Activated gamma-delta T cell treated with Interleukin-2 at 50 U/mL for 16 hours (primary cell): ENCODE data around the gene RUNDC1.
A peak's percentile ranks its signal among the peaks of the same experiment; 100 is the strongest.
"Not testable (repeated sequence)": the region's sequence is repeated elsewhere in the genome, so short reads cannot be mapped to it uniquely, and the experiment has no call there.

Experiments used
- DNase-seq: peaks from one replicate; pipeline ENCODE4 v3.0.0-alpha.2; 2020

RUNDC1 gene

GRCh38 chr17:42980274-42980765 is at the start of gene RUNDC1:
Gene RUNDC1, plus strand, starts transcription at chr17:42980565. Its CDS starts 12 bp downstream, at chr17:42980577.
- peak; percentile 88 for DNase-seq

- no peak for DNase-seq
Measured at GRCh38 chr17:42937712-42938596, 42.4 kb upstream of the RUNDC1 start.

- DNase-seq, result no peak
Measured at GRCh38 chr17:42944211-42944610, 36.2 kb upstream of the RUNDC1 start.

- DNase-seq, result no peak
Measured at GRCh38 chr17:42946812-42947211, 33.6 kb upstream of the RUNDC1 start.

GRCh38 chr17:42950044-42950783 is 30.2 kb upstream of the RUNDC1 start:
- DNase-seq, result no peak

GRCh38 chr17:42953669-42954068 is 26.7 kb upstream of the RUNDC1 start:
- DNase-seq, result no peak

GRCh38 chr17:42964161-42964932 is 16.0 kb upstream of the RUNDC1 start, which contains the start of gene AARSD1:
Gene AARSD1, minus strand, starts transcription at chr17:42964454. Its CDS starts 14 bp downstream, at chr17:42964440.
- DNase-seq, result peak; percentile 85

- DNase-seq, result no peak
Measured at GRCh38 chr17:42967925-42968324, 12.4 kb upstream of the RUNDC1 start.

- DNase-seq, result no peak
Measured at GRCh38 chr17:42969001-42969581, 11.3 kb upstream of the RUNDC1 start.

GRCh38 chr17:42971589-42971988 is 8.8 kb upstream of the RUNDC1 start:
- no peak for DNase-seq

- DNase-seq, result not testable (repeated sequence)
Measured at GRCh38 chr17:42973323-42973722, 7.0 kb upstream of the RUNDC1 start.

- DNase-seq, result no peak
Measured at GRCh38 chr17:42975265-42975664, 5.1 kb upstream of the RUNDC1 start.

GRCh38 chr17:42975701-42976100 is 4.7 kb upstream of the RUNDC1 start:
- not testable (repeated sequence) for DNase-seq

GRCh38 chr17:42979511-42980273 is 673 bp upstream of the RUNDC1 start, which contains the start of gene PTGES3L:
Gene PTGES3L, minus strand, starts transcription at chr17:42980080. Its CDS starts 27 bp downstream, at chr17:42980053.
- no peak for DNase-seq

- DNase-seq, result peak; percentile 40
Measured at GRCh38 chr17:42980766-42981397, 517 bp downstream of the RUNDC1 start.

- no peak for DNase-seq
Measured at GRCh38 chr17:42982266-42982665, 1.9 kb downstream of the RUNDC1 start.

- no peak for DNase-seq
Measured at GRCh38 chr17:42985225-42985624, 4.9 kb downstream of the RUNDC1 start.

- no peak for DNase-seq
Measured at GRCh38 chr17:42989141-42989540, 8.8 kb downstream of the RUNDC1 start.

GRCh38 chr17:42989726-42990652 is 9.6 kb downstream of the RUNDC1 start:
- no peak for DNase-seq

- no peak for DNase-seq
Measured at GRCh38 chr17:42991471-42991870, 11.1 kb downstream of the RUNDC1 start.
